Stomach (tissue), 4 donors: ENCODE measurements around the gene TTYH3.

Source experiments
- EP300 ChIP-seq: sonication (generic); formaldehyde crosslinking; IDR thresholded peaks from one replicate; pipeline ENCODE4 v1.6.1; 2017; ENCODE audit warnings: antibody characterized with exemption
- TF ChIP-seq, protein P1 (sequence below), 7 experiments: fragments of 450-650 bp in 4 of 7; fragments of 200-600 bp in 3 of 7; sonication (generic) in 3 of 7; IDR thresholded peaks; one replicate each; pipeline ENCODE4 v1.5.1; 2016 to 2019; ENCODE audit warnings: antibody characterized with exemption in 7 of 7, control low read depth in 2 of 7, mild to moderate bottlenecking in 1 of 7

DNA sequence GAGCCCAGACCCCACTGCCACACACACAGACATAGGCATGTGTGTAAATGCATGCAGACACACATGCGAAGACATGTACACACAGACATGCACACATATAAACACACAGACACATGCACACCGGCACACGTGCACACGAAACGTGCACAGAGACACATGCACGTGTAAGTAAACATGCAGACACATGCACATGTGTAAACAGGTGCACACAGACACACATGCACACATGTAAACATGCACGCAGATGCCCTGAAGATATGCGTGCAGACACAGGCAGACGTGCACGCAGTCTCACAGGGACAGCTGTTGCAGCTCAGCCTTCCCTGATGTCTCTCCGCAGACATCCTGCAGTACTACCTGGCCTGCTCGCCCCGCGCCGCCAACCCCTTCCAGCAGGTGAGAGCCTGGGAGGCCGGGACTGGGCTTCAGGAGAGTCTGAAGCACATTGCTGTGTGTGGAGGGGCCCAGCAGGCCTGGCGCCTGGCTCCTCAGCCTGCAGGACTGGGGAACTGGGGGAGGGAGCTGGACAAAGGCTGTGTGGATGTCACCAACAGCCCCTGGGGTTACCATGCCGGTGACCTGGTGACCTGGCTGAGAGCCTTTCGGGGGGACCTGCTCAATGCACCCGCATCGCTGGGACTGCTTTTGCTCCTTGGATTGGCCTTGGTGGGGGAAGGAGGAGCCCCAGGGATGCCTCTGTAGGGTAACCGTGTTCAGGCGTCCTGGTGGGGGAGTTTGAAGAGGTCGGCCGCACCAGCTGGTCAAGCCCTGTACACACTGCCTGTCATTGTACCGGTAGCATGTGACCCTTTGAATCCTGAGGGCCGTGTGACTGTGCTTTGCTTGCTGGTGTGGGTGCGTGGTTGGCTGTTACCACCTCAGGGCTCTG lies 20.3 kb downstream of the TTYH3 start:
- no peak for TF ChIP-seq EP300
- TF ChIP-seq, protein P1, sequence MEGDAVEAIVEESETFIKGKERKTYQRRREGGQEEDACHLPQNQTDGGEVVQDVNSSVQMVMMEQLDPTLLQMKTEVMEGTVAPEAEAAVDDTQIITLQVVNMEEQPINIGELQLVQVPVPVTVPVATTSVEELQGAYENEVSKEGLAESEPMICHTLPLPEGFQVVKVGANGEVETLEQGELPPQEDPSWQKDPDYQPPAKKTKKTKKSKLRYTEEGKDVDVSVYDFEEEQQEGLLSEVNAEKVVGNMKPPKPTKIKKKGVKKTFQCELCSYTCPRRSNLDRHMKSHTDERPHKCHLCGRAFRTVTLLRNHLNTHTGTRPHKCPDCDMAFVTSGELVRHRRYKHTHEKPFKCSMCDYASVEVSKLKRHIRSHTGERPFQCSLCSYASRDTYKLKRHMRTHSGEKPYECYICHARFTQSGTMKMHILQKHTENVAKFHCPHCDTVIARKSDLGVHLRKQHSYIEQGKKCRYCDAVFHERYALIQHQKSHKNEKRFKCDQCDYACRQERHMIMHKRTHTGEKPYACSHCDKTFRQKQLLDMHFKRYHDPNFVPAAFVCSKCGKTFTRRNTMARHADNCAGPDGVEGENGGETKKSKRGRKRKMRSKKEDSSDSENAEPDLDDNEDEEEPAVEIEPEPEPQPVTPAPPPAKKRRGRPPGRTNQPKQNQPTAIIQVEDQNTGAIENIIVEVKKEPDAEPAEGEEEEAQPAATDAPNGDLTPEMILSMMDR (IDR thresholded peaks at IDR 0.05), result no peak
